GM10266 (cell line): ENCODE results near the gene TNFAIP8L1.

Experiments used
- DNase-seq: peaks from one replicate; pipeline ENCODE4 v3.0.0; 2012; ENCODE audit errors: extremely low spot score
- CTCF ChIP-seq: IDR thresholded peaks from 2 replicates; pipeline ENCODE4 v1.5.1; 2012; ENCODE audit warnings: mild to moderate bottlenecking, low read depth; ENCODE audit not compliant: control insufficient read depth, insufficient read depth; ENCODE audit errors: missing control alignments

Gene TNFAIP8L1

GRCh38 chr19:4669723-4670480, 30.6 kb downstream of the TNFAIP8L1 start, which contains the start of gene MYDGF:
Gene MYDGF, minus strand, starts transcription at chr19:4670342. Its CDS starts 8 bp downstream, at chr19:4670334.
- peak; percentile 100 for DNase-seq
- no peak for TF ChIP-seq CTCF

GRCh38 chr19:4671185-4671851, 32.0 kb downstream of the TNFAIP8L1 start:
- no peak for TF ChIP-seq CTCF
- DNase-seq = no peak

- TF ChIP-seq CTCF = no peak
- DNase-seq = no peak
These were observed 33.9 kb downstream of the TNFAIP8L1 start for GRCh38 chr19:4673216-4673615.

- no peak for DNase-seq
- TF ChIP-seq CTCF = no peak
These were observed 34.4 kb downstream of the TNFAIP8L1 start for GRCh38 chr19:4673726-4674125.

GRCh38 chr19:4675346-4675745, 36.0 kb downstream of the TNFAIP8L1 start:
- no peak for TF ChIP-seq CTCF
- DNase-seq = no peak

GRCh38 chr19:4676955-4677731, 37.8 kb downstream of the TNFAIP8L1 start:
- no peak for DNase-seq

More at GRCh38 chr19:4676955-4677731, 37.8 kb downstream of the TNFAIP8L1 start:
- peak; percentile 22 for TF ChIP-seq CTCF
